ENCODE data around the gene BZW1.

Gene BZW1

DNA sequence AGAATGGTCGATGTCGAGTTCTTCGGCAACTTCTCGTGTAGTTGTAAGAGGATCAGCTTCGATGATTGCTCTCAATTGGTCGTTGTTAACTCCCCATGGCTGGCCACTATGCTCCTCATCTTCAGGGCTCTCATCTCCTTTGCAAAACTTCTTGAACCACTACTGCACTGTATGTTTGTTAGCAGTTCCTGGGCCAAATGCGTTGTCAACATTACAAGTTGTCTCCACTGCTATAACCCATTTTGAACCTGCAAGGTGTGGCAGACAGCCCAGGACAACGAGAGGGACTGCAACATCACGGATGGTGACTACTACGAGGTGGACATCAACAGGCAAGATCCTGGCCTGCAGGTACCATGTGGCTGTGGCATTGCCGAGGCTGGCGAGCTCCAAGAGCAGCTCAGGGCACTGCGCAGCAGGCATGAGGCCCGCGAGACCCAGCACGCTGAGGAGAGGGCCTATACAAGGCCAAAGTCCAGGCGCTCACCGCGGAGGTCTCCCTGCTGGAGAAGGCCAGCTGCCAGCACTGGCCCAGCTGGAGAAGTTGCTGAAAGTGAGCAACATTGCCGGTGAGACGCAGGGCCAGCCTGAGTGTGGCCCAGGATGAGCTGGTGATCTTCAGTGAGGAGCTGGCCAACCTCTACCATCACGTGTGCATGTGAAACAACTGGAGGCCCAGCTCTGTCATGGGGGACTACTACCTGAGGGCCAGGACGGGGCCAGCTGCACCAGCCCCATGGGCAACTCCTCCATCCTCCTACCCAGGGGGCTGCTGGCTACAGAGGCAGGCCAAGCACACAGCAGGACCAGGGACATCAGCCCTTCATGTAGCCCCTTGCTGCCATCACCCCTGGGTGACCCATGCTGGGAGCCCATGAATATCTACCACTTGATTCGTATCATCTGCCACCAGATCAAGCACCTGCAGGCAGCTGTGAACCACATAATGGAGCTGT lies 32.6 kb downstream of the BZW1 start:
- DNase-seq, result no peak

DNA sequence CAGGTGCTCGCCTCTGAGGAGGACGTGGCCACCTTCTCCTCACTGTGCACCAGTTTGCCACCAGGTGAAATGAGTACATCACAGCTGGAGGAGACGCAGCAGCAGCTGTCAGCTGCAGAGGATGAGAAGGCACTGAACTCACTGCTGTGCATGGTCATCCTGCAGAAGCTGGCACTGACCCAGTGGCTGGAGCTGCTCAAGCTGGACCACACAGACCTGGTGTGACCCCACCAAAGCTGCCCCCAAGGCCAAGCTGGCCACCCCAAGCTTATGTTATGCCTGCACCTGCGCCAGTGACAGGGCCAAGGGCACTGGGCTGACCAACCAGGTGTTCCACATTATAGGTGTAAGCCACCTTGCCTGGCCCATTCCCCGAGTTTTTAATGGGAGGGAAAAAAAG lies 33.5 kb downstream of the BZW1 start:
- DNase-seq, result no peak

DNA sequence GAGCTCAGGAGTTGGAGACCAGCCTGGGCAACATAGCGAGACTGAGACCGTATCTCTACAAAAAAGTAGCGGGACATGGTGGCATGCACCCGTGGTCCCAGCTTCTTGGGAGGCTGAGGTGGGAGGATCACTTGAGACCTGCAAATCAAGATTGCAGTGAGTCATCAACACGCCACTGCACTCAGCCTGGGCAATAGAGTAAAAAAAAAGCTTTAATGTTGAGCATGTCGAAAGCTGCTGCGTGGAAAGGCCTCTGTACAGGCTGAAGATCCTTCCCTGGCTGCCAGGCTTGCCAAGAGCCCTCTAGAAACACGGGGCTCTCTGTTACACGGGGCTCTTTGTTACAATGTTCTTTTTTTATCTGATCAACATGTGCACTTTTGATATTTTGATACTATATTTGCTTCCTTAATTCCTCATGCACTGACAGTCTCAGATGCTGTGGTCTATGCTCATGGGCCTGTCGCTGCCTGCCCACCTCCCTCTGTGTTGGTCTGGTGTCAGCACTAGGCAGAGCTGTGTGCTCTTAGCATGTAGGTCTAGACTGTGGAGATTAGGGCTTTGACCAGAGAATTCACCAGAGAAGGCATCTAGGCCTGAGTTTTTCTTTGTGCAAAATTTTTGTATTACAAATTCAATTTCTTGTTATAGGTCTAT lies 34.1 kb downstream of the BZW1 start:
- DNase-seq, result no peak

DNA sequence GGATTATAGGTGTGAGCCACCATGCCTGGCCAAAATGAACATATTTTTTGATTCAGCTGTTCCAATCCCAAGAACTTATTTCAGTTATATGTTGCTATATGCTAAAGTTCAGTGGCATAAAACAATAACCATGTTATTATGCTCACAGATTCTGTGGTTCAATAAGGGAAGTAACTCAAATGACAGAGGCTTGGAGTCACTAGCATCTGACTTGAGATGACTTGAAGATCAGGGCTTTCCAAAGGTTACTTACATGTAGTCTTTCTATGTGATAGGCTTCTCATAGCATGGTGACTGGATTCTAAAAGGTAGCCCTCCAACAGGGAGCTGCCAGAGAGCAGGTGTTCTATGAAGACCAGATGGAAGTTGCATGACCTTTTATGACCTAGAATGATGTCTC lies 35.6 kb downstream of the BZW1 start:
- DNase-seq, result no peak

DNA sequence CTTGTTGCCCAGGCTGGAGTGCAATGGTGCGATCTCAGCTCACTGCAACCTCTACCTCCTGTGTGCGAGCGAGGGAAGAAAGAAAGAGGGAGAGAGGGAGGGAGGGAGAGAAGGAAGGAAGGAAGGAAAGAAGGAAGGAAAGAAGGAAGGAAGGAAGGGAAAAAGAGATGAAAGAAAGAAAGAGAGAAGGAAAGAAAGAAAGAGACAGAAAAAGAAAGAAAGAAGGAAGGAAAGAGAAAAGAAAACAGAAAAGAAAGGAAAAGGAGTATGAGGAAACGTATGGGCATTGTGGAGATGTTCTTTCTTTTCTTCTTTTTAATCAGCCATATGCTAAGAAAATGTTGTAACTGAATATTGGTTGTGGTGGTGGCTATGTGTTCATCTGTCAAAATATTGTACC lies 36.2 kb downstream of the BZW1 start:
- no peak for DNase-seq

DNA sequence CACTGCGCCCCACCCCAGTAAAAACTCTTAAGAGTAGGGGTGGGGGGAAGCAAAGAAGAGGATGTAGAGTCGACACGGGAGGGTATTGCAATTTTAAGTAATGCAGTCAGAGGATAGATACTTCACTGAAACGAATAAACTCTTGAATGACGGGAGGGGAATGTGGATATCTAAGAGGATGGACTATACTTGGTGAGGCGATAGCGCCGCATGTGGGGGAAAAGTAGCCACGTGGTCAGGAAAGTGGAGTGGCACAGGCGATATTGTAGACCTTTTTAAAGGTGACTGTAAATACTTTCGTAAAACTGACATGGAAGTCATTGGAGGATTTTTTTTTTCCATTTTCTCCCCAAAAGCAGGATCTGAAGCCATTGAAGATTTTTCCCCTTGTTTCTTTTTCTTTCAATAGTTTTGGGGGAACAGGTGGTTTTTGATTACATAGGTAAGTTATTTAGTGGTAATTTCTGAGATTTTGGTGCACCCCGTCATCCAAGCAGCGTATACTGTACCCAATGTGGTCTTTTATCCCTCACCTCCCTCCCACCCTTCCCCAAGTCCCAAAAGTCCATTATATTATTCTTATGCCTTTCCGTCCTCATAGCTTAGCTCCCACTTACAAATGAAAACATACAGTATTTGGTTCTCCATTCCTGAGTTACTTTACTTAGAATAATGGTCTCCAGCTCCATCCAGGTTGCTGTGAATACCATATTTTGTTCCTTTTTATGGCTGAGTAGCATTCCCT lies 39.0 kb downstream of the BZW1 start:
- no peak for DNase-seq

DNA sequence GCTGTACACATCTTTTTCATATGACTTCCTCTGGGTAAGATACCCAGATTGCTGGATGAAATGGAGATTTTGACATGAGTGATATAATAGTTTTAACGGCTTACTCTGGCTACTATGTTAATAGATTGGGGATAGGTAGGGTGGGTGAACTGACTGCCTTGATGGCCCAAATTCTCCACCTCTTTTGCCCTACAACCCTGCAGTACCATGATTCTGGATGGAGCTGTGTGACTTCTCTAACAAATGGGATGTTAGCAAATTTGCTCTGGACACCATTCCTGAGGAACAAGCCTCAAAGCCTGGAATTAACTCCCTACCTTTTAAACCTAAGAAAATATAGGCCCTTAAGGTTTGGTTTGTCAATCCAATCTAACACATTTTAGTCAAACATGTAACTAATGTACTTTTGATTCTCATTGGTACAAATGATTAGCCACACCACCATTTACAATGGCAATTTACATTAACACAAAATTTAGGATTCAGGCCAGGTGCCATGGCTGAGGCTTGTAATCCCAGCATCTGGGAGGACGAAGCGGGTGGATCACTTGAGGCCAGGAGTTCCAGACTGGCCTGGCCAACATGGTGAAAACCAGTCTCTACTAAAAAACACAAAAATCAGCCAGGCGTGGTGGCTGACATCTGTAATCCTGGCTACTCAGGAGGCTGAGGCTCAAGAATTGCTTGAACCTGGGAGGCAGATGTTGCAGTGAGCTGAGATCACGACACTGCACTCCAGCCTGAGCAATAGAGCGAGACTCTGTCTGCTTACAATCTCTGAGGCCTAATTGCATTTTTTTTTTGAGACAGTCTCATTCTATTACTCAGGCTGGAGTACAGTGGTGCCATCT lies 39.9 kb downstream of the BZW1 start:
- no peak for DNase-seq

DNA sequence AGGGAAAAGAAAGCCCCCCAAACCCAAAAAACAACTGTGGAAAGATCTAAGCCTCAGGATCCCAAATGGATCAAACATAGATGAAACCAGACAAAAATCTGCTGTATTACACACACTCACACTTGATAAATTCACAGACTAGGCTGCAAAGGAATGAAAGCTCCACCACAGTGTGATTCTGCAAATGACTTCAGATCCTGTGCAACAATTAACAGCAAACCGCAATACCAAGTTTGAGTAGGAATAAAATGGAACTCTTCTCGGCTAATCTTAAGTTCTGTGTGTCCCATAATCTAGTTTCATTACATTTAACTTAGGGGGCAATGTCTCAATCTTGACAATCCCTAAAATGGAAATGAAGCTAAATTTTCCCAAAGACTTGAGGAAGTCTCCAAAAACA lies 40.9 kb downstream of the BZW1 start:
- no peak for DNase-seq

DNA sequence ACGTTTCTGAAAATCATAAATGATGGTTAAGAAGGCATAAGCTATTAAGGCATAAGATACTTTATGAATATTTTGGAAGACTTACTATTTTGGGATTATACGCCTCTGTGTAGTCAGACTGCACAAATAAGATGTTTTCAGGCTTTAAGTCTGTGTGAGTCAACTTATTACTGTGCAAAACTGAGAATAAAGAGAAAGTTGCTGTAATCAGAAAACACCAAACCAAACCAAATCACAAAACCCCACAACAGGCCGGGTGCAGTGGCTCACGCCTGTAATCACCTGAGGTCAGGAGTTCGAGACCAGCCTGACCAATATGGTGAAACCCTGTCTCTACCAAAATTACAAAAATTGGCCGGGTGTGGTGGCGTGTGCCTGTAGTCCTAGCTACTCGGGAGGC lies 45.1 kb downstream of the BZW1 start:
- DNase-seq, result no peak

DNA sequence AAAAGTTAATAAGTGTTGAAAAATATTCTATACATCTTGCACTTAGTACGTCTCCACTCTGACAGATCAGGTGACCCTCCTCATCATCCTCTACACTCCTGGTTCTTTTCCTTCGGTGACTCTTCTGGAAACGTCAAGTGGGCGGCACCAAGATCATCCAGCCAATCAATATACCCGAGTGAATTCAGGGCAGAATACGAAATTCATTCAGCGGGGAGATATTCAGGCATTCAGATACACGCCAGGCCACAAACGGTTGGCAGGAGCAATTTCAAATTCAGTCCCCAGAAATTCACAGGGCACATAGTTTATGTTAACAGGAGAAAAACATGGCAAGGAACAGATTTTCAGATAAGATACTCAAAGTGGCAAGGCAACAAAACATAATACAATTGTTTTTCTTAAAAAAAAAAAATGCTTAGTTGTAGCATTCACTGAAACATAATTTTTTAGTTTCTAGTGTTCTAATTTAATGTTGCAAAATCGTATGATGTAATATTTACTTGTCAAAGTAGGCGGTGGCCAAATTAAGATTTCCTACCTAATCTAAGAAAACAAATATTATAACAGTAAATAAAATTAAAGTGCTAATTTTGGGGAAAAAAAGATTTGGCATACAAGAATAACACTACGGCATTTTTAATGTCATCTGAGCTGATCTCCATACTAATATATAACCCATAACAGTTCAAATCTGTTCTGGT lies 48.5 kb downstream of the BZW1 start:
- DNase-seq, result no peak

DNA sequence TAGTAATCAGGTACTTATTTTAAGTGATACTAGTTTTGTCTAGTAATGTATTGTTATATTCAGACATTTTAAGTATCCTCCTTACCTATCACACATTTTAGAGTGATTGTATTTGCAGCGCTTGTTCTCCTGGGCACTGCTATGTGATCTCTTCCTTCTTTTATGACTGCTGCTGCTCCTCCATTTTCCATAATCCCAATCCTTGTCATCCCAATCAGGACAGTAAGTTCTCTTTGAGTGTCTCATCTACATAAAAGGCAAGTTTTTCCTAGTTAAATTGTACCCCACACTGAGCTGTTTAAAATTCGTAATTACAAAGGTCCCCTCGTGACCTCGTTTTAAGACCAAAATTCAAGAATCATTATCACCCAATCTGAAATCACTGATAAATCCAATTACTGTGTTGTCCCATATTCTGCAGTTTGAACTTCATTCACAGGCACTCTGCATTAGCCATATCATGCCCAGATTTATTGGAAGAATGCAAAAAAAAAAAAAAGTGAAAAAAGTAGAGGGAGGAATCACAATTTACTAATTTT lies 50.0 kb downstream of the BZW1 start:
- no peak for DNase-seq

DNA sequence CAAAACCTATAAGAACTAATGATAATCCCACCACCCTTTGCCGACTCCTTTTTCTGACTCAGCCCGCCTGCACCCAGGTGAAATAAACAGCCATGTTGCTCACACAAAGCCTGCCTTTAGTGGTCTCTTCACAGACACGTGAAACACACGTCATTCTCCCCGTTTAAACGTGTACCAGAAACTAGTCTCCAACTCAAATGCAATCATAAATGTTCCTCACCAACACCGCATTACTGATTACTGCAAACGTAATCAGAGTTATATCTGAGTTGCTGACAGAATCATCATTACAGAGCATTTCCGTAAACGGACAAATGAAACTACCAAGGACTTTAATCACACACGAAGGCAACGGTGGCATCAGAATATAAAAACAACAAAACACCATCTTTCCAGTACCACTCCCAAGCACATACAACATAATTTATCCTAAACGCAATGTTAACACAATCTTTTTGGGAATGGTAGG lies 50.9 kb downstream of the BZW1 start:
- no peak for DNase-seq

DNA sequence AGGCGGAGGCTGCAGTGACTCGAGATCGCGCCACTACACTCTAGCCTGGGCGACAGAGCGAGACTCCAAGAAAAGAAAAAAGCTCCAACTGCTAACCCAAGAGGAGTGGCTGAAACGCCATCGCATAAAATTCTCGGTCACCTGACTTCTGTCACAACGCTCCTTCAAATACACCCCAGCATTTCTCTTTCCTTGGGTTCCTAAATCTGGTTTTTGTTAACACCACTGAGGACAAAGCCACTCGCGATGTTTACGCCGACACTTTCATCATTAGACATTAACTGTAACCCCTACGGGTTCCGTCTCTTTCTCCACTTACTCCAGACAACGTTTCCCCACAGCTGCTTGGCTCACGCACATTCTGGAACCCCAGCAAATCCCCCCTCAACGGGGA lies 52.1 kb downstream of the BZW1 start:
- DNase-seq, result no peak

DNA sequence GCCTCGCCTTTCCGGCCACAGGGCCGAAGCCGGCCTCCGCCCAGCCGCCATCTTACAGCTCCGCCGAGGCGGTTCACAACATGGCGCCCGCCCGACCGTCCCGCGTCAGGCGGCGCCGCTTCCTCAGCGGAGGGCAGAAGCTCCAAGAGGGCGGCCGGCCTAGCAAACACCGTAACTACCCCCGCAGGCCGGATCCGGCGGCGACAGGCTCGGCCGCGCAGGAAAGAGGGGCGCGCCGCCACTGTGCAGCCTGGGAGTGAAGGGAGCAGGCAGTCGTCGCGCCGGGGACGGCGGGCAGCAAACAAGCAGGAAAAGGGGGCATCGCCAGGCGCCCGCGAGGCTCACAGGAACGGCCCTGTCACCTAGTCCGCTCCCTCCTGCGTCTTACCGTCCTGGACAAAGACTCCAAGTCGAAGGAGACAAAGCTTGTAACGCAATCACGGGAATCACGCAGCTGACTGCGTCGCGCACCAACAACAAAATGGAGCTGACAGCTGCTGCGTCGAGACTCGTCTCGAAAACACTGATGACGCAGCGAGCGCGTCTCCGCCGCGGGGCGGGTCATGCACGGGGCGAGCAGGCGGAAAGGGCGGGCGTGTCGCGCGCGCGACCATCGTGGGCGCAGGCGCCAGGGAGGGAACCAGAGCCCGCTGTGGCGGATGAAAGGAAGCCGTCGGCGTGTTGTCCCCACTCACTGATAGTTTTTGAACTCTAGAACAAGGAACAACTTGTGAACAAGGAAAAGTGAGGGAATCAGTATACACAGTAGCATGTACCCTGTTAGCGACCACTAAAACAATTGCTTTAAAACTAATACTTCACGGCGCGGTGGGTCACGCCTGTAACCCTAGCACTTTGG lies 52.7 kb downstream of the BZW1 start, which contains the start of gene CLK1:
Gene CLK1 (minus strand): TSS at position 483 of the 859 bp plus-strand sequence. CDS start 2,796 bp downstream, outside the sequence.
- DNase-seq, result peak; percentile 88

DNA sequence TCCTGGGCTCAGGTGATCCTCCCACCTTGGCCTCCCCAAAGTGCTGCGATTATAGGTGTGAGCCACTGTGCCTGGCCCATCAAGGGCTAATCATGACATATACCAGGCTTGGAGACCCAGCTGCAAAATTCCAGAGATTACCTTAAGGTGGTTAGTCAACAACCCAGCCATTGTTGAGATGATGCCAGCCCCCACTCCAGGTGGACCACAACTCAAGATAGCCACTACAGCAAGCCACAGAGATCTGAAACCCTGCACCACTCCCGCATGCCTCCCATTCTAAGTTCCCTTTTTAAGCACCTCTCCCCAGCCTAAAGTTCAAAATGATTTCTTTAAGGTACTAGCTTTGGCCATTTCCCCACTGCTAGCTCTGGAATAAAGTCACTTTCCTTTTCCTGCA lies 57.3 kb downstream of the BZW1 start:
- no peak for DNase-seq

DNA sequence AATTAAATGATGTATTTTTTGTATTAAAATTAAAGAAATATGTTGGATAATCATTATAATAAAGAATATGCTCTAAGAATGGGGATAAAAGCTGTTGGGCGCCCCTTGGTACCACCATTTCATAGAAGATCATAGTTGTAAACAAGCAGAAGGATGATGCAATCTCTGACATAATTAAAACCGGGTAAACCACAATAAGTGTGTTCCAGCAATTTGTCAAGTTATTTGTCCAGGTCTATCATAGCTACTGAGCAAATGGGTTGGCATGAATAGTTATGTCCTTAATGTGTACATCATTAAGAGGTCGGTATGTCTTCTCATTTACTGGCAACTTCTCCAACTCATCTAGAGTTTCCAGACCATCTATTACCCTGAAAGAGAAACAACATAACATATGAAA lies 59.4 kb downstream of the BZW1 start:
- no peak for DNase-seq

DNA sequence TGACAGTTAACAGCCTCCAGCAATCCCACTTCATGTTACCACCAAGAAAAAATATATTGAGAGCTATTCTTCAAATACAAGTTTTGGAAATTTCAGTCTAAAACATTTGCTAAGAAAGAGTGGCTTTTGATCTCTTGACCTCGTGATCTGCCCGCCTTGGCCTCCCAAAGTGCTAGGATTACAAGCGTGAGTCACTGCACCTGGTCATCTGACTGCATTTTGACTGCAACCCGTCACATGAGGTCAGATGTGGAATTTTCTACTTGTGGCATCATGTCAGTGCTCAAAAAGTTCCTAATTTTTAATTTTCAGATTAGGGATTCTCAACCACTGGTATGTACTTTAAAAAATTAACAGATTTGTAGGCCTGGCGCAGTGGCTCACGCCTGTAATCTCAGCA lies 61.9 kb downstream of the BZW1 start:
- DNase-seq, result no peak

All from KG1 (cell line).